GM21423 (cell line): ENCODE results near the gene PPIL4.
"Not testable (repeated sequence)": the region's sequence is repeated elsewhere in the genome, so short reads cannot be mapped to it uniquely, and the experiment has no call there.

ENCODE experiments used
- ATAC-seq: cut with Tn5 transposase; IDR thresholded peaks from one replicate; pipeline ENCODE4 v1.9.1; 2021; ENCODE audit warnings: mild to moderate bottlenecking, moderate library complexity; ENCODE audit not compliant: unreplicated experiment

Gene PPIL4

DNA sequence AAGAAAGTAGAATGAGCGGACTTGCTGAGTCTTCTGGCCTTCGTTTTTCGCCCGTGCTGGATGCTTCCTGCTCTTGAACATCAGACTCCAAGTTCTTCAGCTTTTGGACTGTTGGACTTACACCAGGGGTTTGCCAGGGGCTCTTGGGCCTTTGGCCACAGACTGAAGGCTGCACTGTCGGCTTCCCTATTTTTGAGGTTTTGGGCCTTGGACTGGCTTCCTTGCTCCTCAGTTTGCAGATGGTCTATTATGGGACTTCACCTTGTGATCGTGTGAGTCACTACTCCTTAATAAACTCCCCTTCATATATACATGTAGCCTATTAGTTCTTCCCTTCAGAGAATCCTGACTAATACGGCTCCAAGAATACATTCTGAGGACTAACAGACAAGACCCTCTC is 83.1 kb downstream of the PPIL4 start:
- ATAC-seq = not testable (repeated sequence)

DNA sequence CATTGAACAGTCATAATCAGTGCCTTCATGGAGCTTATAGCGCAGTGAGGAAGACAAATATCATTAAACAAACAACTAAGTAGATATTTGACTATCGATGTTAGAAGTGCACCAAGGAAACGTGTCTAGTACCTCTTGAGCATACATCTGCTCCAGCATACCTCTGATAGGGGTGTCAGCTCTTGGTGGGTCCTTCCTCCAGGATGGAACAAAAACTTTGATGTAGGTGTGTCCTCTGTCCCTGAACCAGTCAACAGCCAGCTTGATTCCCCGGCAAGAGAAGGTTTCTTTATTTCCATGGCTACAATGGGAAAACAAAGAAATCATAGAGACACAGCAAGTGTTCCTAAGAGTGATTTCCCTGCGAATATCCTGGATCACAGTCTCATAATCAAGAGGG is 84.2 kb downstream of the PPIL4 start:
- no peak for ATAC-seq

DNA sequence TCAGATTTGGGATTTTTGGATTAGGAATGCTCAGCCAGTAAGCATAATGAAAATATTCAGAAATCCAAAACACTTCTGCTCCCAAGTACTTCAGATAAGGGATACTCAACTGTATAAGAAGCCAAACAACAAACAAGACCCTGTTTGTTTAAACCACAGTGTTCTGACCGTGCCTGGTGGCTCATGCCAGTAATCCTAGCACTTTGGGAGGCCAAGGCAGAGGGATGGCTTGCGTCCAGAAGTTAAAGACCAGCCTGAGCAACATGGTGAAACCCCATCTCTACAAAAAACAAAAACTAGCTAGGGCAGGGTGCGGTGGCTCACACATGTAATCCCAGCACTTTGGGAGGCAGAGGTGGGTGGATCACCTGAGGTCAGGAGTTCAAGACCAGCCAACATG is 85.6 kb downstream of the PPIL4 start:
- ATAC-seq = not testable (repeated sequence)

DNA sequence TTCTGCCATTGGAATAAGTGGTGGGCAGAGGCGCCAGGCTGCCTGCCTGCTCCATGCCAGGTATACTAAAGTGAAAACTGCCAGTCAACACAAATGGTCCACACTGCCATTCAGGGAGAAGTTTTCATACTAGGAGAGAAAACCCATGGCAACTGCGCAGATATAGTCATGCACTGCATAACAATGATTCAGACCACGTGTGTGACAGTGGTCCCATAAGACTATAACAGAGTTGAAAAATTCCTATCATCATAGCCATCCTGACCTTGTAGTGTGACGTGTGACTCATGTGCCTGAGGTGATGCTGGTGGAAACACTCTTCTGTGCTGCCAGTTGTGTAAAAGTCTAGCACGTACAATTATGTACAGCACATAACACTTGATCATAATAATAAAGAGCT is 86.1 kb downstream of the PPIL4 start:
- no peak for ATAC-seq

DNA sequence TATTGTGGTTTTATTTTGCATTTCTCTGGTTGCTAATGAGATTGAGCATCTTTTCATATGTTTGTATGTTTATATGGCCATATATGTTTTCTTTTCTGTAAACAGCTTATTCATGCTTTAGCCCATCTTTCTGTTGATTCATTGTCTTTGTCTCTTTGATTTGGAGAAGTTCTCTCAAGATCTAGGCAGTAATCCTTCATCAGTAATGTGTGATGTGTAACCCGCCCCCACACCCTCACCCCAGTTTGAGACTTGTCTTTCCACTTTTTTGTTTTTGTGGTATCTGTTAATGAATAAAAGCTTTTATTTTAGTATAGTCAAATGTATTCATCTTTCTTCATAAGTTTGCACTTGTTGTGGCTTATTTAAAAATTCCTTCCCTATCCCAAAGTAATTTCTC is 87.0 kb downstream of the PPIL4 start:
- no peak for ATAC-seq

DNA sequence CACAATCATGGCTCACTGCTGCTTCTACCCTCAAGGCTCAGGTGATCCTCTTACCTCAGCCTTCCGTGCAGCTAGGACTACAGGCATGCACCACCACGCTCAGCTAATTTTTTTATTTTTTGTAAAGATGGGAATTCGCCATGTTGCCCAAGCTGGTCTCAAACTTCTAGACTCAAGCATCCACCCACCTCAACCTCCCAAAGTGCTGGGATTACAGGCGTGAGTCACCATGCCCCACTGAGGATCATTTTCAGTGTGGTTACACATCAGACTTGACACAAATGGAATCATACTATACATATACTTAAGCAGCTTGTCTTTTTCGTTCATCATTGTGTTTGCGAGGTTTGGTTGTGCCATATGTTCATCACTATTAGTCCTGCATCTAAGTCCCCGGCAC is 87.6 kb downstream of the PPIL4 start:
- ATAC-seq = no peak

DNA sequence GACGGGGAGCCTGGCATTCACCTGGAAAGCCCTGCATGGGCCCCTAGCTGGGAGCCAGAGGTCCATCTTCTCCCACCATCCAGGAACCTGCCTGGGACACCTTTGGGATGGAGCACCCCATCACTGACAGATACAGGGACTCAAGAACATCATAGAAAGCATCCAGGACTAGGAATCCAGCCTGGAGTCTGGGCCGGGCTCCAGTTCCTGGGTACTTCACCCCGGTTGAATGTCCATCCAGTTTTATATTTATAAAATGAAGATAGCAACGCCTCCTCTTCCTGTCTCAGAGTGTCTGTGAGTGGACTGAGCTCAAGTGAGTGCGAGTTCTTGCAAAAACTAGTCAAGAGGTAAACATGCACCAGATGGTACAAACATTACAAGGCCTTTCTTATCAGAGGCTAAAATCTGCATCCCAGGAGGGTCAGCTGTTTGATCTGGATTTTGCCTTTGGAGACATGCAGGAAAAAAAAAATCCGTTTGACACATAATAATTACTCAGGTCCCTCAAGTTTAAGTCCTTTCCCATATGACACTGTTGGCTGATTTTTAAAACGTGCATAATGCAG is 88.4 kb downstream of the PPIL4 start:
- ATAC-seq = no peak

DNA sequence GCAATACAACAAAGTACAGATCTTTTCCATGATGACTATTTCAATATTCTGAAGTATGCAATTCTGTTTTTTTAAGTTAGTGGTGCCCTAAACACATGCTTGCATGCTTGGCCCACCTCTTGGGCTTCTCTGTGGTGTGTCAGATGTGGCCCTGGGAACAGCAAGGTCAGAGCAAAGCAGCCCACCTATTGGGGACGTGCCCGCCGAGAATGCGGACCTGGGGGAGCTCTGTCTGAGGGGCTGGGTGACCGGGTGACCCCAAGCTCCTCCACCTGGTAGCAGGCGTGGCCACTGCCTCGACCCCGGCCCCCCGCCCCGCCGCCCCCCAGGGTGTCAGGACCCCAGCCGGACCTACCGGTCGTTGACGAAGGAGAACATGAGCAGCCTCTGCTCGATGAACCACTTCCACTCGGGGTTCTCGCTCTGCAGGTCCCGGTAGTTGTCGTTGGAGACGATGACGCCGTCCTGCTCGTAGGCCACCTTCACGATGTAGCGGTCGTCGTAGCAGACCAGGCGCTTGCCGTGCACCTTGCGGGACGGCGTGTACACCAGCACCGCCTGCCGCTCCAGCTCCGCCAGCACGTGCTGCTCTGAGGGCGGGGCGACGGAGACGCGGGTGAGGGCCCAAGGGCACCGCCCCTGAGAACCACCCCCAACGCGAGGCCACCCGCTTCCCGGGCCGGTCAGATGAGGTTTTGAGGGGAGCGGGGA is 89.4 kb downstream of the PPIL4 start:
- no peak for ATAC-seq

DNA sequence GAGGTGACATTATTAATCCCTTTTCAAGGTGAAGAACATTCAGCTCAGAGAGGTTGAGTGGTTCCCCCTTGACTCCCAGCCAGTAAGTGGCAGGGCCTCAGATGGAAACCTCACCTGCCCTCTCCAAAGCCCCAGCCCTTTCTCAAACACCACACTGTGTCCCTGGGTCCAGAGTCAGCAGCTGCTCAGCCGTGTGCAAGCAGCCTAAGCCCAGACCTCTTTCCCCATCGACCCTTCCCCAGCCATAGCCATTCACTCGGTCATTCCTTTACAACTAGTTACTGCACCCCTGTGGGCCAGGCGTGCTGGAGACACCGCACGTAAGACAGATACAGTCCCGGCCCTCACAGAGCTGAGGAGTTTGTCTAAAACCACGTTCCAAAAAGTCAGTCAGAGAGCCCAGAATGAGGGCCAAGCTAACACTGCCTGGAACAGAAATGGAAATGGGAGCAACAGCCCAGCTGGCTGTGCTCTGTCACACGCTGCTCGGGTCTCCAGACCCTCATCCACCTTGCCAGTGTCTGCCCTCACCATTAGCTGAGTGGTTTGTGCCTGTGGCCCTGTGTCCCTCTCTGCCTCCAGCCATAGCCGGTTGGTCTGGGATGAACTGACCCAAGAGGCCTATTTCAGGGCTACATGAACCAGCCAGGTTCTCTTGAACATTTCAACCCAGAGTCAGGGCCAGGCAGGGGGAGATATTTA is 90.7 kb downstream of the PPIL4 start:
- no peak for ATAC-seq
